IMR-90 (cell line): ENCODE measurements around the gene CHD6. TPM values are rescaled to one million over a fixed set of nuclear protein-coding genes. Genes with fewer than 3 reads are reported as not detected.

Experiments
- ATAC-seq: fragments of 200-7000 bp; cut with Tn5 transposase; 2 replicates; pipeline ENCODE4 v1.9.1; 2020; ENCODE audit warnings: low read depth, mild to moderate bottlenecking, moderate library complexity
- BruUV-seq: library from RNA; stranded (reverse); fragments of 400-500 nt; replicated peaks from 2 replicates; lab custom pipeline; 2021; lab: Mats Ljungman, UMichigan
- CTCF ChIA-PET: fragments of 300-600 bp; formaldehyde crosslinking; extraction: SDS; loops from one replicate; lab custom pipeline; 2021; ENCODE audit warnings: antibody characterized with exemption; lab: Yijun Ruan, JAX
- POLR2A ChIA-PET: fragments of 300-600 bp; sonication (Branson Sonifier 250); formaldehyde crosslinking; loops from one replicate; lab custom pipeline; 2022; ENCODE audit warnings: antibody characterized with exemption; ENCODE audit not compliant: unreplicated experiment; lab: Charles Lee
- DNase-seq: peaks from one replicate; pipeline ENCODE4 v3.0.0; 2013
- H2AFZ ChIP-seq: replicated peaks from 2 replicates; pipeline ENCODE3; 2013; ENCODE audit warnings: low read length, mild to moderate bottlenecking; ENCODE audit not compliant: poor library complexity
- H2AK5ac ChIP-seq: 2 replicates; pipeline ENCODE4 v1.6.1; 2013; ENCODE audit warnings: low read depth, low read length, inconsistent platforms
- H2AK9ac ChIP-seq: replicated peaks from 2 replicates; pipeline ENCODE3; 2013; ENCODE audit warnings: mild to moderate bottlenecking, low read depth, low read length, moderate library complexity; ENCODE audit not compliant: poor library complexity
- H2BK120ac ChIP-seq: 2 replicates; pipeline ENCODE4 v1.6.1; 2013; ENCODE audit warnings: low read depth, low read length, inconsistent platforms
- H2BK15ac ChIP-seq: 3 replicates; pipeline ENCODE4 v1.6.1; 2013; ENCODE audit warnings: low read depth, low read length, inconsistent platforms
- H2BK20ac ChIP-seq: 2 replicates; pipeline ENCODE4 v1.6.1; 2013; ENCODE audit warnings: low read depth, mild to moderate bottlenecking, inconsistent platforms, low read length, moderate library complexity
- H2BK5ac ChIP-seq: 2 replicates; pipeline ENCODE4 v1.6.1; 2013; ENCODE audit warnings: mild to moderate bottlenecking, low read depth, low read length, inconsistent platforms; ENCODE audit not compliant: poor library complexity, severe bottlenecking
- H3K14ac ChIP-seq: replicated peaks from 2 replicates; pipeline ENCODE4 v1.6.1; 2013; ENCODE audit warnings: low read depth, low read length, inconsistent platforms
- H3K18ac ChIP-seq: 2 replicates; pipeline ENCODE4 v1.6.1; 2013; ENCODE audit warnings: low read depth, low read length, control low read depth
- H3K23ac ChIP-seq: 2 replicates; pipeline ENCODE4 v1.6.1; 2013; ENCODE audit warnings: low read depth, low read length, inconsistent platforms
- H3K27ac ChIP-seq: 2 replicates; pipeline ENCODE4 v1.5.1; 2013; ENCODE audit warnings: mild to moderate bottlenecking, control low read depth, low read length; ENCODE audit not compliant: insufficient read depth
- H3K27me3 ChIP-seq: 2 replicates; pipeline ENCODE4 v1.6.1; 2013; ENCODE audit warnings: low read length; ENCODE audit not compliant: control insufficient read depth, insufficient read depth
- H3K36me3 ChIP-seq: 2 replicates; pipeline ENCODE4 v1.6.1; 2013; ENCODE audit warnings: low read length, mixed read lengths; ENCODE audit not compliant: control insufficient read depth, insufficient read depth
- H3K4ac ChIP-seq: 2 replicates; pipeline ENCODE4 v1.6.1; 2013; ENCODE audit warnings: low read depth, low read length, inconsistent platforms
- H3K4me1 ChIP-seq: 2 replicates; pipeline ENCODE4 v1.6.1; 2013; ENCODE audit warnings: low read length, mixed read lengths; ENCODE audit not compliant: control insufficient read depth, insufficient read depth
- H3K4me2 ChIP-seq: 2 replicates; pipeline ENCODE4 v1.6.1; 2013; ENCODE audit warnings: low read depth, mild to moderate bottlenecking, control low read depth, low read length, moderate library complexity
- H3K4me3 ChIP-seq: 2 replicates; pipeline ENCODE4 v1.5.1; 2013; ENCODE audit warnings: low read depth, mild to moderate bottlenecking, control low read depth, low read length, moderate library complexity; ENCODE audit not compliant: insufficient read depth
- H3K56ac ChIP-seq: 2 replicates; pipeline ENCODE4 v1.6.1; 2013; ENCODE audit warnings: low read length, inconsistent platforms; ENCODE audit not compliant: insufficient read depth; ENCODE audit errors: extremely low read depth
- H3K79me1 ChIP-seq, 2 experiments: 2 replicates each; pipeline ENCODE4 v1.6.1; 2013; ENCODE audit warnings: low read length in 2 of 2, inconsistent platforms in 1 of 2, low read depth in 1 of 2
- H3K9ac ChIP-seq: 2 replicates; pipeline ENCODE4 v1.6.1; 2013; ENCODE audit warnings: low read depth, low read length, control low read depth
- H3K9me1 ChIP-seq: 2 replicates; pipeline ENCODE4 v1.6.1; 2013; ENCODE audit warnings: low read length, inconsistent platforms; ENCODE audit not compliant: insufficient read depth
- H3K9me3 ChIP-seq: 2 replicates; pipeline ENCODE4 v1.6.1; 2013; ENCODE audit warnings: low read length; ENCODE audit not compliant: control insufficient read depth, insufficient read depth
- H4K20me1 ChIP-seq: 2 replicates; pipeline ENCODE4 v1.6.1; 2013; ENCODE audit warnings: low read length, inconsistent platforms; ENCODE audit not compliant: insufficient read depth
- H4K5ac ChIP-seq: 2 replicates; pipeline ENCODE4 v1.6.1; 2013; ENCODE audit warnings: mild to moderate bottlenecking, low read depth, low read length, control low read depth
- H4K8ac ChIP-seq, 2 experiments: 2 replicates each; pipeline ENCODE4 v1.6.1; 2013; ENCODE audit warnings: low read depth in 2 of 2, low read length in 2 of 2, control low read depth in 1 of 2, inconsistent platforms in 1 of 2
- H4K91ac ChIP-seq: 2 replicates; pipeline ENCODE4 v1.6.1; 2013; ENCODE audit warnings: low read depth, low read length, inconsistent platforms; ENCODE audit not compliant: insufficient read depth
- BHLHE40 ChIP-seq: fragments of 150-350 bp; IDR thresholded peaks from 2 replicates; pipeline ENCODE4 v1.6.1; 2016; ENCODE audit warnings: mild to moderate bottlenecking, low read depth, low read length
- CEBPB ChIP-seq: IDR thresholded peaks from 2 replicates; pipeline ENCODE4 v1.6.1; 2012; ENCODE audit warnings: low read depth, low read length, improper control_type of control experiment
- CHD1 ChIP-seq: IDR thresholded peaks from 2 replicates; pipeline ENCODE4 v1.6.1; 2012; ENCODE audit warnings: low read depth, low read length, improper control_type of control experiment
- FOS ChIP-seq: fragments of 150-350 bp; IDR thresholded peaks from 2 replicates; pipeline ENCODE4 v1.6.1; 2016; ENCODE audit warnings: low read depth, low read length
- MAFK ChIP-seq: IDR thresholded peaks from 2 replicates; pipeline ENCODE4 v1.6.1; 2012; ENCODE audit warnings: low read depth, low read length, improper control_type of control experiment
- MAZ ChIP-seq: IDR thresholded peaks from 2 replicates; pipeline ENCODE4 v1.6.1; 2012; ENCODE audit warnings: low read depth, mild to moderate bottlenecking, low read length, improper control_type of control experiment, moderate library complexity, borderline replicate concordance
- MXI1 ChIP-seq: IDR thresholded peaks from 2 replicates; pipeline ENCODE4 v1.6.1; 2012; ENCODE audit warnings: low read depth, mild to moderate bottlenecking, low read length, moderate library complexity, borderline replicate concordance
- NFE2L2 ChIP-seq: fragments of 150-350 bp; IDR thresholded peaks from 2 replicates; pipeline ENCODE4 v1.6.1; 2016; ENCODE audit warnings: low read depth, mild to moderate bottlenecking, low read length
- POLR2A ChIP-seq: IDR thresholded peaks from 2 replicates; pipeline ENCODE4 v1.6.1; 2012; ENCODE audit warnings: mild to moderate bottlenecking, low read depth, low read length
- RAD21 ChIP-seq: IDR thresholded peaks from 2 replicates; pipeline ENCODE4 v1.6.1; 2012; ENCODE audit warnings: low read length, improper control_type of control experiment
- RCOR1 ChIP-seq: IDR thresholded peaks from 2 replicates; pipeline ENCODE4 v1.6.1; 2012; ENCODE audit warnings: mild to moderate bottlenecking, low read length, improper control_type of control experiment; ENCODE audit not compliant: insufficient replicate concordance
- RFX5 ChIP-seq: IDR thresholded peaks from 2 replicates; pipeline ENCODE4 v1.8.0; 2012; ENCODE audit warnings: low read depth, mild to moderate bottlenecking, low read length, moderate library complexity
- SMC3 ChIP-seq: fragments of 150-350 bp; IDR thresholded peaks from 2 replicates; pipeline ENCODE4 v1.6.1; 2016; ENCODE audit warnings: low read depth, mild to moderate bottlenecking, antibody characterized with exemption, low read length, moderate library complexity
- dilution Hi-C: fragments of 300-500 bp; cut with HindIII; formaldehyde crosslinking; loops from one replicate; pipeline ENCODE4 v1.14.3; 2018; ENCODE audit warnings: low sequenced_read_pairs; ENCODE audit not compliant: unreplicated experiment
- in situ Hi-C: fragments of 300-500 bp; cut with MboI; formaldehyde crosslinking; loops from 3 replicates; pipeline ENCODE4 v1.14.3; 2019; ENCODE audit warnings: low sequenced_read_pairs, inconsistent platforms, mixed read lengths
- intact Hi-C: fragments of 100-400 bp; cut with micrococcal nuclease; formaldehyde crosslinking; loops from 2 replicates; pipeline ENCODE4 v1.10.0; 2022
- polyA plus RNA-seq, 3 experiments: library from polyadenylated mRNA; depleted of rRNA; stranded (reverse); fragments of >200 nt; gene quantifications; 2 replicates each; pipeline ENCODE4 v1.2.3, GENCODE V29; 2012; ENCODE audit warnings: low replicate concordance in 1 of 3
- total RNA-seq: library from RNA; depleted of rRNA; stranded (reverse); fragments of >200 nt; gene quantifications from 2 replicates; pipeline ENCODE4 v1.2.3, GENCODE V29; 2012
- TF ChIP-seq, protein P1 (sequence below): fragments of 150-350 bp; IDR thresholded peaks from 2 replicates; pipeline ENCODE4 v1.6.1; 2017; ENCODE audit warnings: mild to moderate bottlenecking, antibody characterized with exemption, low read length, low read depth
- TF ChIP-seq, protein P2 (sequence below): conservative IDR thresholded peaks from 2 replicates; pipeline ENCODE4 v1.5.1; 2012; ENCODE audit warnings: mild to moderate bottlenecking, low read depth, low read length, improper control_type of control experiment
- TF ChIP-seq, protein P3 (sequence below): fragments of 150-350 bp; IDR thresholded peaks from 2 replicates; pipeline ENCODE4 v1.6.1; 2016; ENCODE audit warnings: low read depth, mild to moderate bottlenecking, low read length, moderate library complexity, borderline replicate concordance

Gene CHD6
- total and polyA plus RNA-seq, 2 of the 4 experiments (the other 2 are of a cell fraction) = 8.8 to 26.7 TPM

DNA sequence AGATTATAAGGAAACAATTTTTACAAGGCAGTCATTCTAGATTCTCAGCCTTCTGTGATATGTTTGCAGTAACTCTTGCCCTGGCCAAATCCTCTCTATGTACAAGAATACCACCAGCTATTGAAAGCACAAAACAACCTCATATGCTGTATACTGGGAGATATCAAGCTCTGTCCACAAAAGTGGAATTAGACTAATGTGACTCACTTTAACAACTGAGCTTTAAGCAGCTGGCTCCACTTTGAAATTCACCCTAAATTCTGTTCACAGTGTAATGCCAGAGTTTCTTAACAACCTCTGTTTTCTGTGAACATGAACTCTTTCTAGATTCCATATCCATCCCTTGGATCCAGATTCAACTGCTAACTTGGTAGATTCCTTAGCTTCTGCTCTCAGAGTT lies 47.6 kb downstream of the CHD6 start:
- Histone ChIP-seq H2AK5ac (no peak overlapping the region), H3K4ac (no peak overlapping the region), H3K79me1 (peaks cover 40 to 80% of the 10 kb centered on the region in 2 experiments), H2BK20ac (no peak overlapping the region), H3K27ac (no peak overlapping the region), H3K23ac (no peak overlapping the region), H4K5ac (no peak overlapping the region), H2AFZ (no peak overlapping the region), H4K20me1 (peaks cover 68% of the 10 kb centered on the region), H3K4me1 (peaks cover 6% of the 10 kb centered on the region), H3K36me3 (peaks cover 3% of the 10 kb centered on the region), H2BK120ac (no peak overlapping the region), H3K14ac (no peak overlapping the region), H3K9ac (no peak overlapping the region), H3K9me1 (peaks cover 20% of the 10 kb centered on the region), H3K56ac (no peak overlapping the region), H3K9me3 (no peaks in the 10 kb centered on the region), H2AK9ac (no peak overlapping the region), H3K4me3 (no peak overlapping the region), H2BK15ac (no peak overlapping the region), H4K91ac (no peak overlapping the region), H3K4me2 (no peak overlapping the region; the same call in 1 of the 2 replicates), H3K27me3 (no peaks in the 10 kb centered on the region), H3K18ac (no peak overlapping the region), H4K8ac (no peak overlapping the region), H2BK5ac (no peak overlapping the region)
- no TSS peak for BruUV-seq
- no peak for TF ChIP-seq RCOR1
- TF ChIP-seq MXI1 = no peak
- TF ChIP-seq MAFK = no peak
- TF ChIP-seq, protein P1, sequence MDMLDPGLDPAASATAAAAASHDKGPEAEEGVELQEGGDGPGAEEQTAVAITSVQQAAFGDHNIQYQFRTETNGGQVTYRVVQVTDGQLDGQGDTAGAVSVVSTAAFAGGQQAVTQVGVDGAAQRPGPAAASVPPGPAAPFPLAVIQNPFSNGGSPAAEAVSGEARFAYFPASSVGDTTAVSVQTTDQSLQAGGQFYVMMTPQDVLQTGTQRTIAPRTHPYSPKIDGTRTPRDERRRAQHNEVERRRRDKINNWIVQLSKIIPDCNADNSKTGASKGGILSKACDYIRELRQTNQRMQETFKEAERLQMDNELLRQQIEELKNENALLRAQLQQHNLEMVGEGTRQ = no peak
- TF ChIP-seq CEBPB = no peak
- no peak for TF ChIP-seq RAD21
- no peak for TF ChIP-seq POLR2A
- TF ChIP-seq, protein P2, sequence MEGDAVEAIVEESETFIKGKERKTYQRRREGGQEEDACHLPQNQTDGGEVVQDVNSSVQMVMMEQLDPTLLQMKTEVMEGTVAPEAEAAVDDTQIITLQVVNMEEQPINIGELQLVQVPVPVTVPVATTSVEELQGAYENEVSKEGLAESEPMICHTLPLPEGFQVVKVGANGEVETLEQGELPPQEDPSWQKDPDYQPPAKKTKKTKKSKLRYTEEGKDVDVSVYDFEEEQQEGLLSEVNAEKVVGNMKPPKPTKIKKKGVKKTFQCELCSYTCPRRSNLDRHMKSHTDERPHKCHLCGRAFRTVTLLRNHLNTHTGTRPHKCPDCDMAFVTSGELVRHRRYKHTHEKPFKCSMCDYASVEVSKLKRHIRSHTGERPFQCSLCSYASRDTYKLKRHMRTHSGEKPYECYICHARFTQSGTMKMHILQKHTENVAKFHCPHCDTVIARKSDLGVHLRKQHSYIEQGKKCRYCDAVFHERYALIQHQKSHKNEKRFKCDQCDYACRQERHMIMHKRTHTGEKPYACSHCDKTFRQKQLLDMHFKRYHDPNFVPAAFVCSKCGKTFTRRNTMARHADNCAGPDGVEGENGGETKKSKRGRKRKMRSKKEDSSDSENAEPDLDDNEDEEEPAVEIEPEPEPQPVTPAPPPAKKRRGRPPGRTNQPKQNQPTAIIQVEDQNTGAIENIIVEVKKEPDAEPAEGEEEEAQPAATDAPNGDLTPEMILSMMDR = no peak
- no peak for TF ChIP-seq BHLHE40
- TF ChIP-seq CHD1 = no peak
- no peak for TF ChIP-seq RFX5
- TF ChIP-seq MAZ = no peak
- no peak for TF ChIP-seq SMC3
- no peak for TF ChIP-seq NFE2L2
- no peak for TF ChIP-seq FOS
- TF ChIP-seq, protein P3, sequence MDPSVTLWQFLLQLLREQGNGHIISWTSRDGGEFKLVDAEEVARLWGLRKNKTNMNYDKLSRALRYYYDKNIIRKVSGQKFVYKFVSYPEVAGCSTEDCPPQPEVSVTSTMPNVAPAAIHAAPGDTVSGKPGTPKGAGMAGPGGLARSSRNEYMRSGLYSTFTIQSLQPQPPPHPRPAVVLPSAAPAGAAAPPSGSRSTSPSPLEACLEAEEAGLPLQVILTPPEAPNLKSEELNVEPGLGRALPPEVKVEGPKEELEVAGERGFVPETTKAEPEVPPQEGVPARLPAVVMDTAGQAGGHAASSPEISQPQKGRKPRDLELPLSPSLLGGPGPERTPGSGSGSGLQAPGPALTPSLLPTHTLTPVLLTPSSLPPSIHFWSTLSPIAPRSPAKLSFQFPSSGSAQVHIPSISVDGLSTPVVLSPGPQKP = no peak
- ChIA-PET POLR2A (no interaction called here), CTCF (interaction anchor here (0.9 to 1.1 kb wide), 2 partner anchors 35 to 398 kb away, joined by 4 to 6 read pairs; no protein-coding TSS in a partner anchor)
- ATAC-seq (peak; percentile 72), DNase-seq (peak; percentile 28)
- in situ Hi-C loops = no loop called here
- dilution Hi-C loops = no loop called here
- intact Hi-C loops = no loop called here
